Common myeloid progenitor, CD34-positive (primary cell): ENCODE measurements around the gene POGZ.
"Not testable (repeated sequence)": the region's sequence is repeated elsewhere in the genome, so short reads cannot be mapped to it uniquely, and the experiment has no call there.

ENCODE experiments used
- CTCF ChIA-PET: fragments of 350-600 bp; sonication (Branson Sonifier 250); formaldehyde crosslinking; loops from one replicate; lab custom pipeline; 2021; ENCODE audit warnings: antibody characterized with exemption; lab: Charles Lee
- POLR2A ChIA-PET: fragments of 350-600 bp; sonication (Branson Sonifier 250); formaldehyde crosslinking; loops from one replicate; lab custom pipeline; 2021; ENCODE audit warnings: antibody characterized with exemption; lab: Charles Lee
- DNase-seq, 3 donors: peaks; one replicate each; pipeline versions ENCODE4 v3.0.0 to v3.0.0-alpha.2; 2013
- H3K27ac ChIP-seq, 2 experiments: 1 replicate in 1 of 2; 2 replicates in 1 of 2; pipeline ENCODE4 v1.7.0; 2013; ENCODE audit warnings: inconsistent platforms in 2 of 2, low read length in 2 of 2, mild to moderate bottlenecking in 2 of 2, low read depth in 1 of 2, moderate library complexity in 1 of 2; ENCODE audit not compliant: severe bottlenecking in 2 of 2, insufficient read depth in 1 of 2, poor library complexity in 1 of 2
- H3K27me3 ChIP-seq, 5 experiments: replicated peaks in 2 of 5; 1 replicate in 3 of 5; 2 replicates in 2 of 5; pipeline versions ENCODE4 v1.6.1 to v1.7.0; 2013; ENCODE audit warnings: low read length in 4 of 5, mild to moderate bottlenecking in 2 of 5, moderate library complexity in 2 of 5, inconsistent platforms in 1 of 5; ENCODE audit not compliant: insufficient read depth in 5 of 5, control insufficient read depth in 4 of 5
- H3K36me3 ChIP-seq, 4 experiments: 1 replicate in 2 of 4; 2 replicates in 2 of 4; pipeline versions ENCODE4 v1.6.1 to v1.7.0; 2013; ENCODE audit warnings: low read length in 3 of 4, control low read depth in 1 of 4, mild to moderate bottlenecking in 1 of 4; ENCODE audit not compliant: control insufficient read depth in 4 of 4, insufficient read depth in 4 of 4
- H3K4me1 ChIP-seq, 4 experiments: 1 replicate in 3 of 4; 2 replicates in 1 of 4; pipeline versions ENCODE4 v1.6.1 to v1.7.1; 2013; ENCODE audit warnings: low read length in 3 of 4, mild to moderate bottlenecking in 3 of 4, control low read depth in 1 of 4, inconsistent platforms in 1 of 4, moderate library complexity in 1 of 4; ENCODE audit not compliant: control insufficient read depth in 4 of 4, insufficient read depth in 4 of 4; ENCODE audit errors: control extremely low read depth in 1 of 4
- H3K4me3 ChIP-seq, 7 experiments: 1 replicate in 4 of 7; 2 replicates in 3 of 7; pipeline versions ENCODE4 v1.5.1 to v1.7.0; 2013; ENCODE audit warnings: mild to moderate bottlenecking in 7 of 7, low read length in 6 of 7, moderate library complexity in 6 of 7, inconsistent platforms in 2 of 7, low read depth in 2 of 7, control low read depth in 1 of 7; ENCODE audit not compliant: insufficient read depth in 4 of 7, control insufficient read depth in 1 of 7; ENCODE audit errors: extremely low read depth in 1 of 7
- H3K9me3 ChIP-seq, 5 experiments: 1 replicate in 4 of 5; 2 replicates in 1 of 5; pipeline versions ENCODE4 v1.6.1 to v1.7.1; 2013; ENCODE audit warnings: low read length in 4 of 5, mild to moderate bottlenecking in 2 of 5, inconsistent platforms in 1 of 5, low read depth in 1 of 5, moderate library complexity in 1 of 5; ENCODE audit not compliant: control insufficient read depth in 4 of 5, insufficient read depth in 2 of 5; ENCODE audit errors: control extremely low read depth in 1 of 5
- WGBS: methylation state at CpG from one replicate; pipeline ENCODE4 v1.1.5; 2013; ENCODE audit not compliant: insufficient coverage; 5-methylcytosine and 5-hydroxymethylcytosine counted together

The POGZ gene

DNA sequence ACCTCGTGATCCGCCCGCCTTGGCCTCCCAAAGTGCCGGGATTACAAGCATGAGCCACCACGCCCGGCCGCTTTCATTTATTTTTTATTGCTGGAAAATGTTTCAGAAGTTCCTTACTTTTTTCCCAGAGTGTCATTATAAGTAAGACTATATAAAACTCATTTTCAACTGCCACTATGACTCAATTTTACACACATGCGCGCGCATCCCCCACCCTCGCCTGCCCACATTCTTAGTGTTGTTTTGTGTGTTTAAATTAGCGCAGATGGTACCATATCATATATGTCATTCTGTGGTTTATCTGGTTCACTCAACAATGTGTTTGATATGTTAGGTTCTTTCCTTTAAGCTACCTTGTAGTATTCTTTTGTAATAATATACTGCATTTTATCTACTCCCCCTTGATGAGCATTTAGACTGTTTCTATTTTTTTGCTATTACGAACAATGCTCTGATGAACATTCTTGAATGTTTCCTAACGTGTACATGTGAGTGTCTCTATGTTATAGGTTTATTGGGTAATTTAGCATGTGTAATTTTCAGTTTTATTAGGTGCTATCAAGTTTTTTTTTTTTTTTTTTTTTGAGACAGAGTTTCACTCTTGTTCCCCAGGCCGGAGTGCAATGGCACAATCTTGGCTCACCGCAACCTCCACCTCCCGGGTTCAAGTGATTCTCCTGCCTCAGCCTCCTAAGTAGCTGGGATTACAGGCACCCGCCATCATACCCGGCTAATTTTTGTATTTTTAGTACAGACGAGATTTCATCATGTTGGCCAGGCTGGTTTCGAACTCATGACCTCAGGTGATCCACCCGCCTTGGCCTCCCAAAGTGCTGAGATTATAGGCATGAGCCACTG, 68.8 kb downstream of the POGZ start:
- H3K4me3 ChIP-seq, H3K27ac ChIP-seq, DNase-seq, CTCF ChIA-PET, POLR2A ChIA-PET, H3K36me3 ChIP-seq, H3K4me1 ChIP-seq, H3K9me3 ChIP-seq, H3K27me3 ChIP-seq: not testable (repeated sequence)
- 100% methylated on average over 6 of the region's 22 CpGs for WGBS

- CTCF ChIA-PET, result interaction anchor here (0.9 to 2.3 kb wide), 4 partner anchors 10 to 45 kb away, joined by 3 to 8 read pairs (median 6); no protein-coding TSS in a partner anchor
- POLR2A ChIA-PET, result interaction anchor here (0.5 kb wide), 1 partner anchor 38 kb away, joined by 5 read pairs; no protein-coding TSS in a partner anchor
- no peak overlapping the region for H3K27ac ChIP-seq
- WGBS, result 100% methylated on average over 1 of the region's 2 CpGs
- H3K4me1 ChIP-seq, result no peaks in the 10 kb centered on the region
- no peaks in the 10 kb centered on the region for H3K36me3 ChIP-seq
- H3K4me3 ChIP-seq, result no peak overlapping the region
- DNase-seq, result no peak
- H3K27me3 ChIP-seq, result no peaks in the 10 kb centered on the region
- peaks cover 0 to 2% (median 0%) of the 10 kb centered on the region in 5 experiments for H3K9me3 ChIP-seq
Observed at GRCh38 chr1:151386002-151386401, 73.3 kb downstream of the POGZ start.

DNA sequence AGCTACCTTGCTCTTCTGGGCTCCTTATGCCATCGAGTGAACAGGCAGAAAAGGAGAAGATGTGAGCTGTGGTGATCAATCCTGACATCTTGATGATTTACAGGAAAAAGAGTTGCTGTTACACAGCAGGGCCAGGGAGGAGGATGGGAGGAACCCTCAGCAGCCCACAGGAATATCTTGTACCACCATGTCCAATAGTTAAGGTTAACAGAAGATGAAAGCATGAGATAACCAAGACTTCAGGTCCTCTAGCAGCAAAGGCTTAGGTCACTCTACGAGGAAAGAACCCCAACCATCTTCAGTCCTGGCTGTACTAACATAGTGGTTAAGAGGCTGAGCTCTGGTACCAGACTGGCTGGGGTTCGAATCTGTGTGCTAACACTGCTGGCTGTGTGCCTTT, 74.7 kb downstream of the POGZ start:
- Histone ChIP-seq H3K27ac (no peak overlapping the region), H3K4me1 (no peaks in the 10 kb centered on the region), H3K36me3 (no peaks in the 10 kb centered on the region), H3K9me3 (peaks cover 0 to 2% (median 0%) of the 10 kb centered on the region in 5 experiments), H3K27me3 (no peaks in the 10 kb centered on the region), H3K4me3 (no peak overlapping the region)
- ChIA-PET POLR2A (no interaction called here), CTCF (interaction anchor here (1.1 to 2.3 kb wide), 7 partner anchors 10 to 92 kb away, joined by 3 to 8 read pairs (median 5); no protein-coding TSS in a partner anchor)
- 100% methylated on average over 2 of the region's 3 CpGs for WGBS
- no peak for DNase-seq

- H3K4me3 ChIP-seq, result no peak overlapping the region
- 100% methylated on average over 1 of the region's 3 CpGs for WGBS
- H3K27ac ChIP-seq, result no peak overlapping the region
- peaks cover 0 to 6% (median under 1%) of the 10 kb centered on the region in 4 experiments for H3K4me1 ChIP-seq
- DNase-seq, result no peak
- ChIA-PET POLR2A (no interaction called here), CTCF (interaction anchor here (0.6 to 1.2 kb wide), 3 partner anchors 22 to 29 kb away, joined by 3 read pairs; partner anchors contain the start of gene PSMB4)
- H3K27me3 ChIP-seq, result no peaks in the 10 kb centered on the region
- no peaks in the 10 kb centered on the region for H3K36me3 ChIP-seq
- H3K9me3 ChIP-seq, result no peaks in the 10 kb centered on the region
Observed at GRCh38 chr1:151377150-151377884, 82.0 kb downstream of the POGZ start.

DNA sequence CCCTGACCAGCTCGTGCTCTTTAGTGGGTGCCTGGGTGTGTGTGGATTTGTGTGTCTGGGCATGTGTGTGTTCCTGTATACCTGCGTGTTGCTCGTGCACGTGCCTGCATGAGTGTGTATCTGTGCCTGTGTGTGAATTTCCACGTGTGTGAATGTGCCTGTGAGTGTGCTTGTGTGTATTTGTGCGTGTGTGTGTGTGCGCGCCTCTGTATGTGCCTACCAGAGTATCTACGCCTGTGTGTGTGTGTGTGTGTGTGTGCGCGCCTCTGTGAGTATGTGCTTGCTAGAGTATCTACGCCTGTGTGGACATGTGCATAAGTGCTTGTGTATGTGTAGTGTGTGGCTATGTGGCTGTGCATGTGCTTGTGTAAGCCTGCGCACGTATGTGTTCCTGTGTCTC, 86.1 kb downstream of the POGZ start:
- H3K9me3 ChIP-seq, result no peaks in the 10 kb centered on the region
- CTCF ChIA-PET, result no interaction called here
- no peaks in the 10 kb centered on the region for H3K27me3 ChIP-seq
- WGBS, result 100% methylated on average over 6 of the region's 14 CpGs
- DNase-seq, result no peak
- no peaks in the 10 kb centered on the region for H3K36me3 ChIP-seq
- peaks cover 0 to 27% (median 20%) of the 10 kb centered on the region in 4 experiments for H3K4me1 ChIP-seq
- H3K27ac ChIP-seq, result no peak overlapping the region
- POLR2A ChIA-PET, result no interaction called here
- H3K4me3 ChIP-seq, result no peak overlapping the region

DNA sequence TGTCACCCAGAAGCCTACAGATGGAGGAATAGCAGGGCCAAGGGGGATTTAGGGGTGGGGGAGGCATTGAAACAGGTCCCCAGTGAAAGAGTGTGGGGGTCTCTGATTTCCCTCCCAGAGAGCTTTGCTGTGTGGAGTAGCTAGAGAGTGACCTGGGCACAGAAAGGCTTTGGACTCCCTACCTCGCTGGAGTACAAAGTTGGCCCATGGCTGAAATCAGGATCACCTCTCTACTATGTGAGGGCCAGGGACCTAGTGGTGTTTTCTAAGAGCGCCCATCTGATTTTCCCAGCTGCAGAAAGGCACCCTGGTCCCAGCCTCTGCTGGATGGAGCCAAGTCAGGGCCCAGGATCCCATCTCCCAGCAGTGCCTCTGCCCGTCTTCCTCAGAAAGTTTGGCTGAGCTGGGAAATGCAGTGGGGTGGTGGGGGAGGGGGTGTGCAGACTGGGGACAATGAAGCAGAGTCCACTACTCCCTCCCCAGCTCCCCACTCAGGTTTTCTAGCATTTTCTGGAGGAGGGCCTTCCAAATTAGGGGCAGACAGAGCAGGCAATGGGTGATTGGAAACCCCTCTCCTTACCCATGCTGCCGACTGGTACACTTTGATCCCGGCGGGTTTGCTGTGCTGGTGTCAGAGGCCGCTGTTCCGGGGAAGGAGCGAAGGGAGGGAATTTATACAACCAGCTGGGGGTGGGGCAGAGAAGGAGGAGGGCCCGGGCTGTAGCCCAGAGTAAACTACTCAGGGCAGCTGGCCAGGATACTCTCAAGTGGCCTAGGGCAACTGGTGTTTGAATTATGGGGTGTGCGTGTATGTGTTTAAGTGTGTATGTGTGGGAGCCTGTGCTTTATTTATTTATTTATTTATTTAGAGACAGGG, 87.0 kb downstream of the POGZ start, which contains the start of gene SELENBP1:
Gene SELENBP1 (minus strand): TSS at position 648 of the 877 bp plus-strand sequence. CDS start 64 bp downstream, at position 584.
- Histone ChIP-seq H3K27me3 (no peaks in the 10 kb centered on the region), H3K36me3 (no peaks in the 10 kb centered on the region), H3K4me1 (peaks cover 0 to 27% (median 20%) of the 10 kb centered on the region in 4 experiments), H3K4me3 (no peak within 1 kb of the TSS), H3K27ac (no peak within 1 kb of the TSS), H3K9me3 (no peaks in the 10 kb centered on the region)
- 92% methylated on average over 8 of the region's 11 CpGs for WGBS
- POLR2A ChIA-PET, result interaction anchor here (1.0 kb wide), 1 partner anchor 27 kb away, joined by 3 read pairs; the partner anchor contains the start of gene PSMB4
- no peak for DNase-seq
- CTCF ChIA-PET, result interaction anchor here (0.9 to 1.2 kb wide), 3 partner anchors 12 to 32 kb away, joined by 3 to 5 read pairs (median 4); no protein-coding TSS in a partner anchor
